Stimulated activated memory B cell treated with anti-CD40 and anti-IgM and Interleukin-4, amounts not matched to agents 10 μg/mL and 1 μg/mL and 100 μg/mL, for 72 hours (primary cell): ENCODE data around the gene ANGPTL5.
"Not testable (repeated sequence)": the region's sequence is repeated elsewhere in the genome, so short reads cannot be mapped to it uniquely, and the experiment has no call there.

Experiments
- ATAC-seq: fragments of 150-1000 bp; cut with Tn5 transposase; 2 replicates; pipeline ENCODE4 v1.10.0; 2021
- H3K27ac Mint-ChIP-seq: one replicate; pipeline ENCODE4 v1.8.0; 2022; ENCODE audit warnings: mild to moderate bottlenecking, mixed read lengths
- H3K27me3 Mint-ChIP-seq: one replicate; pipeline ENCODE4 v1.8.0; 2022; ENCODE audit warnings: mixed read lengths
- H3K36me3 Mint-ChIP-seq: one replicate; pipeline ENCODE4 v1.8.0; 2022; ENCODE audit warnings: mixed read lengths
- H3K4me1 Mint-ChIP-seq: one replicate; pipeline ENCODE4 v1.8.0; 2022; ENCODE audit warnings: mixed read lengths
- H3K4me3 Mint-ChIP-seq: one replicate; pipeline ENCODE4 v1.8.0; 2022; ENCODE audit warnings: mild to moderate bottlenecking, moderate library complexity, mixed read lengths
- H3K9me3 Mint-ChIP-seq: one replicate; pipeline ENCODE4 v1.8.0; 2022; ENCODE audit warnings: mixed read lengths

ANGPTL5 gene

DNA sequence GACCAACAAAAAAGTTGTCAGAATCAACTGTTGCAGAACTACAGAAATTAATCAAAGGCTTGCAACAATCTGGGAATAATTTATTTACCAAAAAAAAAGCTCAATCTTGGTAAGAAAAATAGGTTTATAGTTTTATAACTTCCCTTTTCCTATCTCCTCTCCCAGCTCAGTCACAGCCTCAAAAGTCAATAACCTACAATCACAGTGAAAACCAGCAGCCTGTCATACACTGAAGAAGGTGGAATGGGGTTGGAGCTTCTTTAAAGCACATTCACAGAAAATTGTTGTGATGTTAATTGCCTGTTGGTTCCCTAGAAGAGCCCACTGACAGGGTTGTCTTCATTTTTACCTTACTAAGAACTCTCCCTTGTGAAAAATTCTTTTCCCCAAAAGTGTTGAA, 52.2 kb downstream of the ANGPTL5 start:
- no peaks in the 10 kb centered on the region for H3K36me3 Mint-ChIP-seq
- H3K27ac Mint-ChIP-seq: no peak overlapping the region
- peaks cover 14% of the 10 kb centered on the region for H3K27me3 Mint-ChIP-seq
- no peaks in the 10 kb centered on the region for H3K4me1 Mint-ChIP-seq
- H3K9me3 Mint-ChIP-seq: peaks cover 3% of the 10 kb centered on the region
- ATAC-seq: no peak
- no peak overlapping the region for H3K4me3 Mint-ChIP-seq

DNA sequence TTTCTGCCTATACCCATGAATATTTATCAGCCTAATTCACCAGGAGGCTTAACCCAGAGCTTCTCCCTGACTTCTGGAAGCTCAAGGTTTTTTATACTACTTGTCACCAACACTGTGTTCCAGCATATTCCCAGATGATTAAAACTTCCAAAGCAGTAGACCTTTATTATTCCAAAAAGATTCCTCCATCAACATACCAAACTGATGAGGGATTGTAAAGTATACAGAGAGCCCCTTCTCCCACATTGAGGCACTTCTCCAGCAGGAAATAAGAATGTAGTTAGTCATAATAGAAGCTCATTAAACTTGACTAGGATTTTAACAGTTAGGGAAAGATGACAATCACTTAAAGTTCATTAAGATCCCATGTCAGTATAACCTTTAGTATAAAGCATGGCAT, 53.0 kb downstream of the ANGPTL5 start:
- Mint-ChIP-seq H3K36me3 (no peaks in the 10 kb centered on the region), H3K9me3 (peaks cover 3% of the 10 kb centered on the region), H3K27me3 (peaks cover 14% of the 10 kb centered on the region), H3K27ac (no peak overlapping the region), H3K4me1 (no peaks in the 10 kb centered on the region), H3K4me3 (no peak overlapping the region)
- ATAC-seq: no peak

DNA sequence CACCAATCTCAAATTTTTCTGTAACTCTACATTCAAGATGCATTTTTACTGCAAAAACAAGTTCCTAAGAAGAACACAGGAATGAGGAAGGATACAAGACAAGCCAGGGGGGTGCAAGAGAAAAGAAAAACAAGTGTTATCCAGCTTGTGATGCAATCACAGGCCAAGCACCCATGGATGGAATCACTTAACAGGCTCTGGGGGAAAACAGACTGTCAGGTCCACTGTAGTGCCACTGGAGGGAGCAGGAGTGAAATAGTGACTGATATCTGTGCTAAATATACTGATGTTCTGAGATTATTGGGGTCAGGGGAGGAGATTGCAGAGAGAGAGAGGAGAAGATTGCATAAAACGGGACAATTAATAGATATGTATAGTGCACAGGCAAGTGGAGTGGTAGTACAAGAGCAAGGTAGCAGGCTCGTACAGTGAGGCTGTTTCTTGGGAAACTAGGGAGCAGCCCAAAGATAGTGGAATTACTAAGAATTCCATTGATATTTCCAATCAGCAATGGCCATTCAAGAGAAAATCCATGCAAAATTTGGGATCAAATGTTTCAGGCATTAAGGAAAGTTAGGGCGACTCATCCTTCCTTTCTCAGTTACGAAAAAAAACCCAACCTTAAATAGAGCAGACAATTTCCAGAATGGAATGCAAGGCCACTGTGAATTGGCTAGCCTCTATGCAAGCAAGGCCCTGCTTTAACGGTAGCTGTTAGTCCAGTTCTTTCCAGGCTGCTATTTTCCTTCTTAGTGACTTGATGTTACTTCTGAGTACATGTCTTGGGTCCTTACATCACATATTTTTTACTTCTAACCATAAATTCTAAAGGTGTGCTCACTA, 53.7 kb downstream of the ANGPTL5 start:
- no peak for ATAC-seq
- no peaks in the 10 kb centered on the region for H3K4me1 Mint-ChIP-seq
- peaks cover 3% of the 10 kb centered on the region for H3K9me3 Mint-ChIP-seq
- H3K27me3 Mint-ChIP-seq: peaks cover 14% of the 10 kb centered on the region
- no peaks in the 10 kb centered on the region for H3K36me3 Mint-ChIP-seq
- H3K27ac Mint-ChIP-seq: no peak overlapping the region
- no peak overlapping the region for H3K4me3 Mint-ChIP-seq

- no peaks in the 10 kb centered on the region for H3K36me3 Mint-ChIP-seq
- no peak overlapping the region for H3K27ac Mint-ChIP-seq
- no peak overlapping the region for H3K4me3 Mint-ChIP-seq
- H3K4me1 Mint-ChIP-seq: no peaks in the 10 kb centered on the region
- H3K9me3 Mint-ChIP-seq: peaks cover 3% of the 10 kb centered on the region
- H3K27me3 Mint-ChIP-seq: peaks cover 14% of the 10 kb centered on the region
- peak; percentile 70 for ATAC-seq
Observed at GRCh38 chr11:101860696-101861427, 55.5 kb downstream of the ANGPTL5 start.

DNA sequence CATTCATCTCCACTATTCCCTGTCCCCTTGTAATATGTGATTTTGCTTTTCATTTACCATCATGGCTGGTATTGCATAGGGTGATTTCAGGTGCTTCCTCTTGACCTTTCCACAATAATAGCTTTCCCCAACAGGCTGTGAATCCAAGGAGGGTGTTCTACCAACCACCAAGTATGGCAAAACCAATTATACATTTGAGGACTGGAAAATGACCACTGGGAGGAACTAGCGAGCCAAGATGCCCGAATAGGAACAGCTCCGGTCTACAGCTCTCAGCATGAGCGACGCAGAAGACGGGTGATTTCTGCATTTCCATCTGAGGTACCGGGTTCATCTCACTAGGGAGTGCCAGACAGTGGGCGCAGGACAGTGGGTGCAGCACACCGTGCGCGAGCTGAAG, 64.1 kb downstream of the ANGPTL5 start:
- H3K36me3 Mint-ChIP-seq, H3K9me3 Mint-ChIP-seq, H3K4me1 Mint-ChIP-seq, ATAC-seq, H3K4me3 Mint-ChIP-seq, H3K27ac Mint-ChIP-seq: not testable (repeated sequence)
- peaks cover 20% of the 10 kb centered on the region for H3K27me3 Mint-ChIP-seq

GRCh38 chr11:101848262-101848661, 68.1 kb downstream of the ANGPTL5 start:
- H3K4me3 Mint-ChIP-seq: no peak overlapping the region
- peaks cover 6% of the 10 kb centered on the region for H3K4me1 Mint-ChIP-seq
- peaks cover 20% of the 10 kb centered on the region for H3K27me3 Mint-ChIP-seq
- ATAC-seq: no peak
- H3K9me3 Mint-ChIP-seq: no peaks in the 10 kb centered on the region
- no peaks in the 10 kb centered on the region for H3K36me3 Mint-ChIP-seq
- H3K27ac Mint-ChIP-seq: no peak overlapping the region

DNA sequence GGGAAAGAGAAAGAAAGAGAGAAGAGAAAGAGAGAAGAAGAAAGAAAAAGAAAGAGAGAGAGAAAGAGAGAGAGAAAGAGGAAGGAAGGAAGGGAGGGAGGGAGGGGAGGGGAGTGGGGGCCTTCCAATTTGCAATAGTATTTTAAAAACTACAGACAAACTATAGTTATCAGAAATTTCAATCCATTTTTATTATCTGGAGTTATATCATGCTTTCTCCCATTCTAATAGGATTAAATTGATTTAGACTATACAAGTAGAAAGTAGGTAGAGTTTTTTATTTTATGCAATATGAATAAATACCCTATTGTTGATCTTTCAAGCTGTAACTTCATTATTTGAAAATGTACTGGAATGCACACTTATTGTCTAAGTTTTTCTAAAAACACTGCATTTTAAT, 71.7 kb downstream of the ANGPTL5 start:
- no peaks in the 10 kb centered on the region for H3K36me3 Mint-ChIP-seq
- no peak overlapping the region for H3K4me3 Mint-ChIP-seq
- no peak overlapping the region for H3K27ac Mint-ChIP-seq
- ATAC-seq: no peak
- H3K9me3 Mint-ChIP-seq: peaks cover 3% of the 10 kb centered on the region
- H3K27me3 Mint-ChIP-seq: peaks cover 2% of the 10 kb centered on the region
- H3K4me1 Mint-ChIP-seq: peaks cover 6% of the 10 kb centered on the region

DNA sequence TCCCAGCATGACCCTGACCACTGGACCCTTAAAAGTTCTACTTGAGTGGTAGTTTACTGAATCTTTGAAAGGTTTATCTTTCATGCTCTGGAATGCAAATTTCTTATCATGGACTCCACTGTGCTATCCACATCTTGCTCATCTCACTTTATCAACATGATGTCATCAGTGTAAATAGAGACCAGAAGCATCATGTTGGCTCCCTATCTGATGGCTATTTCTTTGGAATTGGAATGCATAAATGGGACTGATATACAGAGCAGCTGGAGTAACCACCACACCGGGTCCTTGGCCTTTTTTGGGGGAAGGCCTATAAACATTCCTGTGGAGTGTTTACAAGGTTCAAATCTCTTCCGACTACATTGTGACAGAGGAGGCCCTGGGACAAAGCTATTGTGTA, 75.6 kb downstream of the ANGPTL5 start:
- H3K27ac Mint-ChIP-seq: no peak overlapping the region

More for the DNA sequence above, 75.6 kb downstream of the ANGPTL5 start:
- Mint-ChIP-seq H3K9me3 (peaks cover 3% of the 10 kb centered on the region), H3K27me3 (no peaks in the 10 kb centered on the region), H3K4me1 (peaks cover 6% of the 10 kb centered on the region), H3K36me3 (no peaks in the 10 kb centered on the region), H3K4me3 (no peak overlapping the region)
- ATAC-seq: no peak
